Stomach smooth muscle (tissue), 2 donors: Measurements from ENCODE around the gene KLHL22.
"Not testable (repeated sequence)": the region's sequence is repeated elsewhere in the genome, so short reads cannot be mapped to it uniquely, and the experiment has no call there.

Experiments used
- H3K27ac ChIP-seq: one replicate; pipeline ENCODE4 v1.7.0; 2013; ENCODE audit warnings: mild to moderate bottlenecking, low read length, inconsistent platforms
- H3K27me3 ChIP-seq, 2 donors: one replicate each; pipeline ENCODE4 v1.7.0; 2013; ENCODE audit warnings: low read length in 2 of 2; ENCODE audit not compliant: insufficient read depth in 2 of 2, control insufficient read depth in 1 of 2
- H3K36me3 ChIP-seq, 2 donors: one replicate each; pipeline ENCODE4 v1.7.0; 2013; ENCODE audit warnings: low read length in 2 of 2; ENCODE audit not compliant: control insufficient read depth in 2 of 2, insufficient read depth in 2 of 2
- H3K4me1 ChIP-seq: one replicate; pipeline ENCODE4 v1.7.0; 2013; ENCODE audit warnings: low read length; ENCODE audit not compliant: control insufficient read depth, insufficient read depth
- H3K4me3 ChIP-seq, 2 donors: one replicate each; pipeline ENCODE4 v1.7.0; 2013; ENCODE audit warnings: low read length in 2 of 2
- H3K9ac ChIP-seq, 2 donors: one replicate each; pipeline ENCODE4 v1.7.0; 2013; ENCODE audit warnings: low read length in 2 of 2, mild to moderate bottlenecking in 1 of 2
- H3K9me3 ChIP-seq, 2 donors: one replicate each; pipeline ENCODE4 v1.7.0; 2013; ENCODE audit warnings: low read length in 2 of 2; ENCODE audit not compliant: control insufficient read depth in 2 of 2
- donor health status: healthy.
- donor health status: Pancreatic carcinoma.

KLHL22 gene

GRCh38 chr22:20511578-20512229 lies 16.1 kb upstream of the KLHL22 start:
- peak overlapping the region in 1 of 2 donors; percentile 36 for H3K9ac ChIP-seq
- no peaks in the 10 kb centered on the region for H3K9me3 ChIP-seq
- no peaks in the 10 kb centered on the region for H3K27me3 ChIP-seq
- H3K27ac ChIP-seq, result no peak overlapping the region
- peaks cover 0 to 8% of the 10 kb centered on the region in 2 donors for H3K36me3 ChIP-seq
- no peak overlapping the region for H3K4me3 ChIP-seq
- H3K4me1 ChIP-seq, result peaks cover 34% of the 10 kb centered on the region

DNA sequence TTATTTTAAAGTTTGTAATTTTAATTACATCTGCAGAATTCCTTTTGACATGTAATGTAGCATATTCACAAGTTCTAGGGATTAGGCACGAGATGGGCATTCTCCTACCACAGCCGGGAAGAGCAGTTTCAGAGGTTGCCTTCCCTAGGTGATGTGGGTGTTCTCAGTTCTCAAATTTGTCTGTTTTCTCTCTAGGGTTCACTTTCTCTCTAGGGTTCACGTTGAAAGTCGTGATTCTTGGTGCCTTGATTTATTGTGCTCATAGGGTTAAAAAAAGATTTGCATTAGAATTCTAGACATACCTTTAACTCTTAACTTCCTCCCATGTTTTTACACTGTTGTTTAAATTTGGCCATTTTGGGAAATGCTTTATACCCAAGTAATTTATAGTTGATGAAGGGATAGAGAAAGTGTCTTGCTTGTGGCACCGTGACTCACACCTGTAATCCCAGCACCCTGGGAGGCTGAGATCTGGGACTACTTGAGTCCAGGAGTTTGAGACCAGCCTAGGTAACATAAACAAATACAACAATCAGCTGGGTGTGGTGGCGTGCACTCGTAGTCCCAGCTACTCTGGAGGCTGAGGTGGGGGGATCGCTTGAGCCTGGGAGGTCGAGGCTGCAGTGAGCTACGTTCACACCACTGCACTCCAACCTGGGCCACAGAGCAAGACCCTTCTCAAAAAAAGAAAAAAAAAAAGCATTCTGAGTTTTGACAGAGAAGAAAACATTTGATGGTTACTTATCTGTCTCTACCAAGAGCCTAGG lies 15.4 kb upstream of the KLHL22 start:
- Histone ChIP-seq H3K36me3 (peaks cover 0 to 8% of the 10 kb centered on the region in 2 donors), H3K4me1 (peaks cover 32% of the 10 kb centered on the region), H3K4me3 (no peak overlapping the region), H3K9me3 (no peaks in the 10 kb centered on the region), H3K27me3 (no peaks in the 10 kb centered on the region), H3K9ac (peak overlapping the region in 1 of 2 donors; percentile 29), H3K27ac (peak overlapping the region; percentile 6)

DNA sequence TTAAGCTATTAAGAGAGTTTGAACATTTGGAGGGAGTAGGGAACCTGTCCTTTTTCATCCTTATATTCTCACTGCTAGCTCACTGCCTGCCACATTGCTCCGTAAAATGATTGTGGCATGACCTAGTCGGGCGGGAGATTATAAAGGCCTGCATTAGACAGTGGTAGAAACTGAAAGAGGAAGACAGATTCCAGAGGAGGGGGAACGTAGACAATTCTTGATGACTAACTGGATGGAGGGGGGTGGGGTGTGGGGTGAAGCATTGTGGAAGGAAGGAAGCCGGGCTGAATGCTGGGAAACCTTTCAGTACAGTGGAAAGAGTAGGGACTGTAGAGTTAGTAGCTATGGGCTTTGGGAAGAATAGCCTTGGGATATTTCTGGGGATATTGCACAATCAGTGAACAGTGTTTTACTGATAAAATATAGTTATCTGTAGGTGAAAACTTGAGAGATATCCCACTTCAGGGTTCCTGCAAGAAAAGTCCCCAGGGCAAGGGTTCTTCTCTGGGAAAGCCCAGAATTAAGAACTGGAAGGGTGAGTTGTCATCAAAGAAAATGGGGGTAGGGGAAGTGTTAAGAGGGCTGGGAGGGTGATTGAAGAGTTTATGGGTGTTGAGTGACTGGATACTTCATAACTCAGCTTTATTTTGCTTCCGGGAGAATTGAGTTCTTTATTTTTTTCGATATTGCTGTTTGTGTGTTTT lies 13.9 kb upstream of the KLHL22 start:
- Histone ChIP-seq H3K36me3 (peaks cover 0 to 4% of the 10 kb centered on the region in 2 donors), H3K9me3 (no peaks in the 10 kb centered on the region), H3K9ac (peak overlapping the region; percentile 86 to 97), H3K4me1 (peaks cover 29% of the 10 kb centered on the region), H3K27me3 (no peaks in the 10 kb centered on the region), H3K27ac (peak overlapping the region; percentile 78), H3K4me3 (peak overlapping the region; percentile 89 to 91)

GRCh38 chr22:20508815-20509271 lies 13.2 kb upstream of the KLHL22 start:
- peaks cover 29% of the 10 kb centered on the region for H3K4me1 ChIP-seq
- H3K9ac ChIP-seq, result peak overlapping the region; percentile 86 to 97

DNA sequence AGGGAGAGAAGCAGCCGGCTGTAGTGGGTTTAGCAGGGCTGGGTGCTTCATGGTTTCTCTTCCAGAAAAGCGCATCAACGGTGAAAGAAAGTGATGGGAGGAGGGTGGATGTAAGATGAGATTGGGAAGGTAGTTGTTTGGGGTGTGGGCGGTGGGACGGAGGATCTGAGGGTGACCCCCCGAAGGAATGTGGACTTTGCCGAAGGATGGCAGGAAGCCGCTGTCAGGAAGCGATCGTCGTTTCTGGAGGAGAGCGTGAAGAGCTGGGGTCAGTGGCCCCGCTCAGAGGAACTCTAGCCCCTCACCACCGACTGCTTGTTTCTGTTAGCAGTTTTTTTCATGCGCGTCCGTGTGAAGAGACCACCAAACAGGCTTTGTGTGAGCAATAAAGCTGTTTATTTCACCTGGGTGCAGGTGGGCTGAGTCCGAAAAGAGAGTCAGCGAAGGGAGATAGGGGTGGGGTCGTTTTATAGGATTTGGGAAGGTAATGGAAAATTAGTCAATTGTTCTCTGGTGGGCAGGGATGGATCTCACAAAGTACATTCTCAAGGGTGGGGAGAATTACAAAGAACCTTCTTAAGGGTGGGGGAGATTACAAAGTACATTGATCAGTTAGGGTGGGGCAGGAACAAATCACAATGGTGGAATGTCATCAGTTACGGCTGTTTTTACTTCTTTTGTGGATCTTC lies 12.6 kb upstream of the KLHL22 start:
- H3K4me3 ChIP-seq, result peak overlapping the region; percentile 89 to 91

More at GRCh38 chr22:20508815-20509271, 13.2 kb upstream of the KLHL22 start:
- Histone ChIP-seq H3K27me3 (no peaks in the 10 kb centered on the region), H3K4me3 (peak overlapping the region; percentile 89 to 91), H3K9me3 (no peaks in the 10 kb centered on the region), H3K27ac (peak overlapping the region; percentile 78), H3K36me3 (peaks cover 0 to 2% of the 10 kb centered on the region in 2 donors)

DNA sequence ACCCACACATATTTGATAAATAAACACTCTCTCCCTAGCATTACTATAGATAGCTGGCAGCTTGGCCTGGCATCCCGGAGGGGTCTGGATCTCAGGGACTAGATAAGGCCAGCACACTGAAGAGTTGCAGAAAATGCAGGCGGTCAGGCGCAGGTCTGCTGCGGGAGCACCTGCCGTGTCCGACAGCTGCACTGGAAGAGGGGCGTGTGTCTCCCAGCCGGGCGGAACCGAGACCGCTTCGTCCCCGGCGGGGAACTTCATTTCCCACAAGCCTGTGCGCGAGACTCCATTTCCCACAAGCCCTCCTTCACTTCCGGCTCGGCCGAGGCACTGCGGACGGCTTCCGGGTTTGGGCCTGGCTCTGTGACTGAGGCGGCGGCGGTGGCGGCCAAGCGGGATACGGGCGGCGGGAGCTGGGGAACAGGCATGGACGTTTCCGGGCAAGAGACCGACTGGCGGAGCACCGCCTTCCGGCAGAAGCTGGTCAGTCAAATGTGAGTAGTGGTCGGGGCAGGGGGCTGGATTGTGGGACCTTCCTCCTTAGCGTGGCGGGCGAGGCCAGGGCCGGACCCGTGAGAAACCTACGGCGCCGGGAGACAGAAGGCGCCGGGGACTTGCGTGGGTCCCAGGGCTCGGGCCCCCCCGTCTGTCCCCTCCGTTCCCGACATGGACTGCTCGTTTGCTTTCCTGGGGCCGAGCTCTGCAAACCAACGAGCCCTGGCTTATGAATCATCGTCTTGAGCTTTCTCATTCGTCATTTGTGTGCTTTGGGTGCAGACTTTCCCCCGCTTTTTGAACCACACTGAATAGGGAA lies 11.9 kb upstream of the KLHL22 start, which contains the start of gene MED15:
Gene MED15, plus strand, starts transcription at position 358 of the 814 bp plus-strand sequence. Its CDS starts 69 bp downstream, at position 427.
- Histone ChIP-seq H3K4me1 (peaks cover 29% of the 10 kb centered on the region), H3K9me3 (no peaks in the 10 kb centered on the region), H3K27me3 (no peaks in the 10 kb centered on the region), H3K27ac (peak within 1 kb of the TSS; percentile 93), H3K36me3 (peaks cover 0 to 2% of the 10 kb centered on the region in 2 donors), H3K9ac (peak within 1 kb of the TSS; percentile 96 to 97), H3K4me3 (peak within 1 kb of the TSS; percentile 89 to 91)

More for the DNA sequence above, 12.6 kb upstream of the KLHL22 start:
- Histone ChIP-seq H3K4me1 (peaks cover 29% of the 10 kb centered on the region), H3K9ac (peak overlapping the region; percentile 96 to 97), H3K27ac (peak overlapping the region; percentile 93)
- H3K9me3 ChIP-seq, H3K27me3 ChIP-seq, H3K36me3 ChIP-seq: not testable (repeated sequence)

DNA sequence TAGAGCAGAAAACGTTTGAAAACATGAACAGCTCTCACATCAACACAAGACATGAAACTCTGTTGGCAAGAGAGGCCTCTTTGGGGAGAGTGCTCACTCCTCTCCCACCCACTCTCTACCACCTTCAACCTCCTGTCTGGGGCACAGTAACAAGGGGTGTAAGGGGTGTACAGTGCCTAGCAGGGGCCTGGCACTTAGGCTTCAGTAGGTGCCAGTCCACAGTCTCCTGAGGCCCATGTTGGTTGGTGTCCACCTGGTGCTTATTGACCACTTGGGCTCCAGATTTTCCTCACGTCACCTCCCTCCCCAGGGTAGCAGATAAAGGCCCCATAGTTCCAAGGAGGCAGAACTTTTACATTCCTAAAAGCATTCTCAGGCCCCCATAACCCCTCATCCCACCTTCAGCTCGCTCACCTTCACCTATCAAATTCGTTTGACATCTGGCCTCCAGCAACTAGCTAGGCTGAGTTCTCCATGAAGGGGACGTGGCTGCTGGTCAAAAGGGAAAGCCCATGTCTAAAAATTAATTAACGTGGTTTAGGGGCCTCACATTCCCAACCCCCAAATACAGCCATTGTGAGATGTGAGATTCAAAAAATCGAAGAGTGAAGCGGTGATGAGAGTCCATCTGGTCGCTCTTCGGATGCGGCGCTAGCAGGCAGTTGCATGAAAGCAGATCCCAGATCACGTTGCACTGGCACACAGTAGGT lies 11.1 kb upstream of the KLHL22 start:
- H3K9me3 ChIP-seq, result no peaks in the 10 kb centered on the region
- peaks cover 0 to 2% of the 10 kb centered on the region in 2 donors for H3K36me3 ChIP-seq
- H3K27me3 ChIP-seq, result no peaks in the 10 kb centered on the region
- peak overlapping the region; percentile 89 to 91 for H3K4me3 ChIP-seq
- H3K4me1 ChIP-seq, result peaks cover 29% of the 10 kb centered on the region
- H3K27ac ChIP-seq, result peak overlapping the region; percentile 93
- peak overlapping the region; percentile 96 to 97 for H3K9ac ChIP-seq

- H3K36me3 ChIP-seq, H3K27ac ChIP-seq, H3K4me3 ChIP-seq, H3K9me3 ChIP-seq, H3K9ac ChIP-seq, H3K27me3 ChIP-seq: not testable (repeated sequence)
- peaks cover 16% of the 10 kb centered on the region for H3K4me1 ChIP-seq
These were observed 8.8 kb upstream of the KLHL22 start for GRCh38 chr22:20504293-20504922.

DNA sequence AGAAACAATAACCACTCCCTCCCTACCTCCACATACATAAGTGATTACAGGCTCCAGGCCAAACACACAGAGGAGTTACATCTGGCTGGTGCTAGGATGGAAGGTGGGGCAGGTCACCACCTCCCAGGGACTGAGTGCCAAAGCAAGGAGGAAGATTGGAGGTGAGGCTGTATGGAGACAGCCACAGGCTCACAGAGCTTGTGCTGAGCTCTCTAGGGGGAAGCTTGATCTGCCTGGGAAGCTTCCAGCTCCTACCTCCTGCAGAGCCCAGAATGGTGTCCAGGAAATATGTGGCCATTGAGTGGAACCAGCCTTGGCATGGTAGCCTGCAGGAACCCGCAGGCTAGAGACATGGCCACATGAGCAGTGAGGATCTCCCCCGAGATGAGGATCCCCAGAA lies 8.2 kb upstream of the KLHL22 start:
- no peak overlapping the region for H3K27ac ChIP-seq
- H3K9me3 ChIP-seq, result no peaks in the 10 kb centered on the region
- peaks cover 0 to 6% of the 10 kb centered on the region in 2 donors for H3K36me3 ChIP-seq
- H3K27me3 ChIP-seq, result no peaks in the 10 kb centered on the region
- peaks cover 10% of the 10 kb centered on the region for H3K4me1 ChIP-seq
- H3K9ac ChIP-seq, result no peak overlapping the region
- H3K4me3 ChIP-seq, result no peak overlapping the region
